Hepatocyte (in vitro differentiated cells): ENCODE measurements around the gene FOSL2.

Experiments used
- CTCF ChIP-seq: fragments of 200-600 bp; sonication (generic); IDR thresholded peaks from 2 replicates; pipeline ENCODE4 v1.5.1; 2016; ENCODE audit warnings: antibody characterized with exemption, mild to moderate bottlenecking; ENCODE audit not compliant: poor library complexity
- EZH2 ChIP-seq: fragments of 200-600 bp; sonication (generic); IDR thresholded peaks from 2 replicates; pipeline ENCODE4 v1.6.1; 2016; ENCODE audit warnings: antibody characterized with exemption, mild to moderate bottlenecking, borderline replicate concordance
- EZH2phosphoT487 ChIP-seq: fragments of 200-600 bp; sonication (generic); IDR thresholded peaks from one replicate; pipeline ENCODE4 v1.6.1; 2018; ENCODE audit warnings: antibody characterized with exemption, mild to moderate bottlenecking, low read depth, moderate library complexity; ENCODE audit not compliant: unreplicated experiment, severe bottlenecking

GRCh38 chr2:28407131-28407975 is 14.7 kb downstream of the FOSL2 start:
- TF ChIP-seq CTCF (no peak), EZH2 (no peak), EZH2phosphoT487 (no peak)
